Measurements from ENCODE around the gene CTSK.

DNA sequence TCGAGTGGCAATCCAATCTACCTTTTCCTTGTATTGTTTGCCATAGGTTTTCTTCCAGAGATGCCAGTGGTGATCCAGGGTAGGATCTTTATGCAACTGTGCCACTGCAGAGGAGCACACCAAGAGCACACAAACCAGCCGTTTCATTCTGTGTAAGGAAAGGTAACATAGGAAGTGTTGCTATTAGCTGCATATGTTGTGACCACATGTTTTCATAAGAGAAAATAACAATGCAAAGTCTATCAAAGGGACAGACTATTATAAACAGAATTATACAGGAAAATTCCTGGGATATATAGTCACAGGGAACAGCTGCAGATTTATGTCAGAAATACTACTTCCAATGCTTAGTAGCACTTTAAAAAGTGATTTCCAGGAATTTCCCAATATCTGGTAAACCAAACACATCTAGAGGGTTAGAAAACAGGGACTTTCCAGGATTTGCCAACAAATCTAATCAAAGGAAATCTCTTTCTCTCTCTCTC, 43.4 kb downstream of the CTSK start:
- TF ChIP-seq, protein P1, sequence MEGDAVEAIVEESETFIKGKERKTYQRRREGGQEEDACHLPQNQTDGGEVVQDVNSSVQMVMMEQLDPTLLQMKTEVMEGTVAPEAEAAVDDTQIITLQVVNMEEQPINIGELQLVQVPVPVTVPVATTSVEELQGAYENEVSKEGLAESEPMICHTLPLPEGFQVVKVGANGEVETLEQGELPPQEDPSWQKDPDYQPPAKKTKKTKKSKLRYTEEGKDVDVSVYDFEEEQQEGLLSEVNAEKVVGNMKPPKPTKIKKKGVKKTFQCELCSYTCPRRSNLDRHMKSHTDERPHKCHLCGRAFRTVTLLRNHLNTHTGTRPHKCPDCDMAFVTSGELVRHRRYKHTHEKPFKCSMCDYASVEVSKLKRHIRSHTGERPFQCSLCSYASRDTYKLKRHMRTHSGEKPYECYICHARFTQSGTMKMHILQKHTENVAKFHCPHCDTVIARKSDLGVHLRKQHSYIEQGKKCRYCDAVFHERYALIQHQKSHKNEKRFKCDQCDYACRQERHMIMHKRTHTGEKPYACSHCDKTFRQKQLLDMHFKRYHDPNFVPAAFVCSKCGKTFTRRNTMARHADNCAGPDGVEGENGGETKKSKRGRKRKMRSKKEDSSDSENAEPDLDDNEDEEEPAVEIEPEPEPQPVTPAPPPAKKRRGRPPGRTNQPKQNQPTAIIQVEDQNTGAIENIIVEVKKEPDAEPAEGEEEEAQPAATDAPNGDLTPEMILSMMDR (IDR thresholded peaks at IDR 0.05), result no peak
- TF ChIP-seq POLR2A (IDR thresholded peaks at IDR 0.05), result no peak

Data from thyroid gland (tissue), 4 donors.